Stimulated activated CD4-positive, alpha-beta T cell treated with anti-CD3 and anti-CD28 coated beads, Interleukin-12 subunit alpha, Interleukin-12 subunit beta, amount 100 ng/mL, for 24 hours (primary cell): ENCODE results near the gene TMEM164.

Experiments
- DNase-seq, 2 experiments: peaks; one replicate each; pipeline ENCODE4 v3.0.0-alpha.2; 2020; ENCODE audit warnings: low read depth in 2 of 2

The TMEM164 gene

DNA sequence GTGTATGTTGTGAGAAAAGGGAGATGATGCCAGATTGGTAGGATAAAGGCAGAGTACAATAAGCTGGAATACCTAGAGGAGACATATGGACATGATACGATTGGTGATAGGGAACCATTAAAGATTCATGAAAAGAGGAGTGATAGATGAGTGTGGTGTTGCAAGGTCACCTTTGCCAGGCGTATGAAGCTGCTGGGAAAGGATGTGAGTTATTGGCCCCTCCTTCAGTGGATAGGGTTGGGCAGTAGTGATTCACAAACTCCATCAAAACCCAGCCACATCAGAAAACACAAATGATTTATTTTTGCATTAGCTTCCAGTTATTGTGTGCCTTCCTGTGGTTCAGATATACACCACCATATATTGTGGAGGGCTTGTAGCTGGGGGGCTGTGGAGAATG lies 34.3 kb downstream of the TMEM164 start:
- DNase-seq = no peak

GRCh38 chrX:110038900-110039299 lies 36.0 kb downstream of the TMEM164 start:
- DNase-seq = no peak

- DNase-seq = no peak
These were observed 39.1 kb downstream of the TMEM164 start for GRCh38 chrX:110041980-110042379.

- no peak for DNase-seq
These were observed 39.6 kb downstream of the TMEM164 start for GRCh38 chrX:110042496-110042895.

- no peak for DNase-seq
These were observed 40.6 kb downstream of the TMEM164 start for GRCh38 chrX:110043506-110043905.

DNA sequence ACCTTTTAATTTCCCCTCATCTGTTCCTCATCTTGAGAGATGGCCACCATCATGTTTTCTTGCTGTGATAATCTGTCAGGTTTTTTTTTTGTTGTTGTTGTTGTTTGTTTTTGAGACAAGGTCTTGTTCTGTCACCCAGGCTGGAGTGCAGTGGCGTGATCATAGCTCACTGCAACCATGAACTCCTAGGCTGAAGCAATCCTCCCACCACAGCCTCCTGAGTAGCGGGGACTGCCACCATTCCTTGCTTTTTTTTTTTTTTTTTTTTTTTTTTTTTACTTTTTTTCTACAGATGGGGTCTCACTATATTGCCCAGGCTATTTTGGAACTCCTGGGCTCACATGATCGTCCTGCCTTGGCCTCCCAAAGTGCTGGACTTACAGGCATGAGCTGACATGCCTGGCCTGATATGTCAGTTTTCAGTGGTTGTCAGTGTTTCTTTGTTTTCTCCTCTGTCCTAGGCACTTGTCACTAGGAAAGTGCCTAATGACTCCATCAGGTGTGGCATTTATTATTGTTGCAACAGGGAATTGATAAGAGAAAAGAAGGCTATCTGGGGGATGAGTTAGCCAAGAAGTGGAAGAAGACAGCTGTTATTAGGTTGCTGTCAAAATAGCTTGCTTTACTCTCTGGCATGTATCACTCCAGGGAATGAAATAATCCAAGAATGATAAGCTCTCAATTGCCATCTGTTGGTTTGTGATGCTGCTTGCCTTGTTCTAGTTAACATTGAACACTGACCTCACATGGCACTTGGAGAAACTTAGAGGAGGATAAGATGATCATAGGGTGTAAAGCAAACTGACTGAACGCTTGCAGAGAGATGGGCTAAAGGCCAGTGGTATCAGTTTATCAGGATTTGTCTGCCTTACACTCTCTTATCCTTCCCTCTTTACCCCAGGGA lies 41.7 kb downstream of the TMEM164 start:
- no peak for DNase-seq

DNA sequence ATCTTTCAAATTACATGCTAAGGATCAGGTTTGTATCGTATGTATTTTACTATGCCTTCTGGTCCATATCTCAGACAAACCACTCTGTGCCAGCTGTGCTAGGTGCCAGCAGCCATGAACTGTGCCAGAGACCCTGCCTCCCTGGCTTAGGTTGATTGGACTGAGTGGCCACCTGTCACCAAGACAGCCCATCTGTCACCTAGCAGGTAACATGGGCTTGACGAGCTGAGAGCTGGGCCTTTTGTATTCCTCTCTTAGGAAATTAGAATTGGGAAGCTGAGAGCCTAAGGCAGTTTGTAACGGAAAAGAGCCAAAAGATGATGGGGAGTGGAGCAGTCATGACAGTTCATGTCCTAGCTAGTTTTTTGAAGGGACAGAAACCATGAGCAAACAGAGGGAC lies 42.5 kb downstream of the TMEM164 start:
- no peak for DNase-seq

GRCh38 chrX:110046001-110046400 lies 43.1 kb downstream of the TMEM164 start:
- no peak for DNase-seq

- no peak for DNase-seq
These were observed 44.1 kb downstream of the TMEM164 start for GRCh38 chrX:110046971-110047370.

- DNase-seq = no peak
These were observed 46.2 kb downstream of the TMEM164 start for GRCh38 chrX:110049096-110049495.

- no peak for DNase-seq
These were observed 47.5 kb downstream of the TMEM164 start for GRCh38 chrX:110050386-110050785.

GRCh38 chrX:110050901-110051300 lies 48.0 kb downstream of the TMEM164 start:
- DNase-seq = no peak

GRCh38 chrX:110051559-110051958 lies 48.6 kb downstream of the TMEM164 start:
- DNase-seq = no peak

GRCh38 chrX:110052303-110052702 lies 49.4 kb downstream of the TMEM164 start:
- DNase-seq = no peak

DNA sequence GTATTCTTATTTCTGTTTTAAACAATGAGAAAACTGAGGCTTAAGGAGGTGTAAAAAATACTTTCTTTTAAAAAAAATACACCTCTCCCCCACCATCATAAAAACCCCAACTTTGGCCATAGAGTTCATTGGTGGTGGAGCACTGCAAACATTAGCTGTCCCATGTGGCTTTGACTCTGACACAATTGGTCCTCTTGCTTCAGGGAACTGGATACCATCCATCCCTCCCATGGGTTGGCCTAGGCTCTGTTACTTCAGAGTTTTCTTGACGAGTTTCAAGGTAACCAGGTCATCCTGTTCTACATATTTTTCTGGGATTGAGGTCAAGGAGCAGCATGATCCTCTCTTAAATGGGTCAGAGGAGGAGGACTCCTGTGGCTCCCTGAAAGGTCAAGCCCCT lies 50.5 kb downstream of the TMEM164 start:
- no peak for DNase-seq

DNA sequence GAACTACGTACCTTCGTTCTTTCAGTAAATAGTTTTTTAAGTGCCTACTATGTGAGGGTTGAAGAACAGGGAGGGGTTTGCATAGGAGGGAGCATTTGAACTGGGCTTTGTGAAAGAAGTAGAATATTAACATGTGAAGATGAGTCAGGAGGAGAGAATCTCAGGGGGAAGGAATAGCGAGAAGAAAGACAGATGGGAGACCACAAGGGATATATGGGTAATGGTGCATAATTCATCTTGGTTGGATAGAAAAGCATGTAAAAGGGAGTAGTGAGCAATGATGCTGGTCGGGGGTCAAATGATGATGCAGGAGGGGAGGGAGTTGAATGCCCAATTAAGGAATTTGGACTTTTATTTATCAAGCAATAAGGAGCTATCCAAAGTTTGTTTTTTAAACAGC lies 52.7 kb downstream of the TMEM164 start:
- no peak for DNase-seq

DNA sequence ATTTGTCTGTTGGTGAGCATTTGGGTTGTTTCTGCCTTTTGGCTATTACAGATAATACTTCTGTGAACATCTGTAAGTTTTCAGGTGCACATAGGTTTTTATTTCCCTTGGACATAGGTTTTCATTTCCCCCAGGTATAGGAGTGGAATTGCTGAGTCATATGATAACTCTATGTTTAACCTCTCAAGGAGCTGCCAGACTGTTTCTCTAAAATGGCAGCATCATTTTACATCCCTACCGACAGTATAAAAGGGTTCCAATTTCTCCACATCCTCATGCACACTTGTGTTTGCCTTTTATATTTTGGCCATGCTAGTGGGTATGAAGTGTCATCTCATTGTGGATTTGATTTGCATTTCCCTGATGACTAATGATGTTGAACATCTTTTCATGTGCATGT lies 53.5 kb downstream of the TMEM164 start:
- no peak for DNase-seq

DNA sequence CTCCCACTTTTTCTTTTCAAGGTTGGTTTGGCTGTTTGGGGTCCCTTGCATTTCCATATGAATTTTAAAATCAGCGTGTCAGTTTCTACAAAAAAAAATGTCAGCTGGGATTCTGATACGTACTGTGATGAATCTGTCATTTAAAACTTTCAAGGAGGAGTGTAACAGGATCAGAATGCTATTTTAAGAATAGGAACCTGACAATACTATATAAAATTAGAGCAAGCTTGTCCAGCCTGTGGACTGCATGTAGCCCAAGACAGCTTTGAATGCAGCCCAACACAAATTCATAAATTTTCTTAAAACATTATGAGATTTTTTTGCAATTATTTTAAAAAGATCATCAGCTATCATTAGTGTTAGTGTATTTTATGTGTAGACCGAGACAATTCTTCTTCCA lies 56.5 kb downstream of the TMEM164 start:
- DNase-seq = no peak

- DNase-seq = no peak
These were observed 57.4 kb downstream of the TMEM164 start for GRCh38 chrX:110060317-110060716.

DNA sequence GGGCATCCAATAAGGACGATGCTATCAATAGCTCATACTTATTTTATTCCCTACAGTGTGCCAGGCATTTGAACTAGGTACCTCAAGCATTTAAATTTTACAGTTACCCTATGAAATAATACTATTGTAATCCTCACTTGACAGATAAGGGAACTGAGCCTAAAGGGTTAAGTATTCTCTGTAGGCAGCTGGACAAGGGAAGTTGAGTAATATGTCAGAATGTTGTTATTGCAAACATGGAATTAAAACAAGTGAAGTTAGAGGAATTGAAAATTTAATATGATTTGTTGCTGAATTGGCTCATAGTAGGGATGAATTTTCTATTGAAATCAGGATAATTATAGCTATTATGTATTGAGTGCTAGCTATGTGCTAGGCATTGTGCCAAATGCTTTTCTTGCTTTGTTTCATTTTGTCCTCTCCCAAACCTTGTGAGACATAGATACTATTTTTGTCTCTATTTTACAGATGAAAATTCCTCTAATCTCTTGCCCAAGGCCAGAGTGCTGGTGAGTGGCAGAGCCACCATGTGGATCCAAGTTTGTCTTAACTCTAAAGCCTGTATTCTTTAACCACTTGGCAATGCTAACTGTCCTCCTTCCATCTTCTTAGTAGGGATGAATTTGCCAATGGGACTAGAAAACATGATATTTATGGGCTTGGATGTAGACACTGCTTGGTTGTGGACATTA lies 58.1 kb downstream of the TMEM164 start:
- no peak for DNase-seq

DNA sequence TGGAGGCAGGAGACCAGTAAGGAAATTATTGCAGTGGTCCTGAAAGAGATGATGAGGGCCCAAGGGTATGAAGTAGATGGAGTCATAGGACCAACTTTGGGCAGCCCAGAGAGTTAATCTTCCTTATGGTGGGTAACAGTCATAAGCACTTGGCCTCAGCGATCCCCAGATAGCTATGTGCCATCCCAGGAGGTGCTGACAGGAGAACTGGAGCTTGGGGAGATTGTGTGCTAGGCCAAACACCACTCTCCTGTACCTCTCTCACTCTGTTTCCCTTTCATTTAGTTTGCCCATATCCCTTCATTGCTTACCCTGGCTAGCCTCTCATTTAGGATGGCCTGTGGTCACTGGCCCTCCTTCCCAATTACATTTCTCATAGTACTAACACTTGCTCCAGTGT lies 60.0 kb downstream of the TMEM164 start:
- DNase-seq = no peak

GRCh38 chrX:110066488-110067225 lies 63.7 kb downstream of the TMEM164 start:
- no peak for DNase-seq

DNA sequence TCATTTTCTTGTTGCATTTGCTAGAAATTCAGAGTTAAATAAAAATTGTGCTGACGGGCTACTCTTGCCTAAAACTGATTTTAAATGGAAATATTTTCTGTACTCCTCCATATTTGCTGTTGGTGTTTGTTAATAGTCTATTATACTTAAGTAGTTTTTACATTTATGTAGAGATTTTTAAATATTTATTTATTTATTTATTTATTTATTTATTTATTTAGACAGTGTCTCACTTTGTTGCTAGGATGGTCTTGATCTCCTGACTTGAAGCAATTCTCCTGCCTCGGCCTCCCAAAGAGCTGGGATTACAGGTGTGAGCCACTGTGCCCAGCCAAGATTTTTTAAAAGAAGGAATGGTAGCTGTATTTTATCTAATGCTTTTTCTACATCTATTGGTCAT lies 68.1 kb downstream of the TMEM164 start:
- DNase-seq = no peak
